ENCODE data around the gene ZNF169.
"Not testable (repeated sequence)": the region's sequence is repeated elsewhere in the genome, so short reads cannot be mapped to it uniquely, and the experiment has no call there.

DNA sequence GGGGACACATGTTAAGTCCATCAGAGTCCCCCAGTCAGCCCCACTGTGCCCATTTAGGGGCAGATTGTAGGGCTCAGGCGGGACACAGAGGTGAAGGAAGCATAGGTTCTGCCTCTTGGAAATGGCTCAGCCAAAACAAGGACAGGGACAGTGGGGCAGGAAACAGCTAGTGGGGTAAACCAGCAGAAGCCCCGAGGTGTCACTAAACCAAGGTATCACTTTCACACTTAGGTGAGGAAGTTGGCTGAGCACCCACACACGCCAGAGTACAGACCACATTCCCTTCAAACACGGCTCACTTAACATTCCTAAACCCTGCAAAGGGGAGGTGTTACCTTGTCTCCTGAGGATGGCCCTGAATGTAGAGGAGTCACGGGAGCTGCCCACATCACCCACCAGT, 57.1 kb downstream of the ZNF169 start:
- TF ChIP-seq, protein P1, sequence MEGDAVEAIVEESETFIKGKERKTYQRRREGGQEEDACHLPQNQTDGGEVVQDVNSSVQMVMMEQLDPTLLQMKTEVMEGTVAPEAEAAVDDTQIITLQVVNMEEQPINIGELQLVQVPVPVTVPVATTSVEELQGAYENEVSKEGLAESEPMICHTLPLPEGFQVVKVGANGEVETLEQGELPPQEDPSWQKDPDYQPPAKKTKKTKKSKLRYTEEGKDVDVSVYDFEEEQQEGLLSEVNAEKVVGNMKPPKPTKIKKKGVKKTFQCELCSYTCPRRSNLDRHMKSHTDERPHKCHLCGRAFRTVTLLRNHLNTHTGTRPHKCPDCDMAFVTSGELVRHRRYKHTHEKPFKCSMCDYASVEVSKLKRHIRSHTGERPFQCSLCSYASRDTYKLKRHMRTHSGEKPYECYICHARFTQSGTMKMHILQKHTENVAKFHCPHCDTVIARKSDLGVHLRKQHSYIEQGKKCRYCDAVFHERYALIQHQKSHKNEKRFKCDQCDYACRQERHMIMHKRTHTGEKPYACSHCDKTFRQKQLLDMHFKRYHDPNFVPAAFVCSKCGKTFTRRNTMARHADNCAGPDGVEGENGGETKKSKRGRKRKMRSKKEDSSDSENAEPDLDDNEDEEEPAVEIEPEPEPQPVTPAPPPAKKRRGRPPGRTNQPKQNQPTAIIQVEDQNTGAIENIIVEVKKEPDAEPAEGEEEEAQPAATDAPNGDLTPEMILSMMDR (IDR thresholded peaks at IDR 0.05) = not testable (repeated sequence)
- TF ChIP-seq POLR2A (IDR thresholded peaks at IDR 0.05) = not testable (repeated sequence)
